IMR-90 (cell line): ENCODE data around the gene CNTNAP3B. TPM values are rescaled to one million over a fixed set of nuclear protein-coding genes. Genes with fewer than 3 reads are reported as not detected.
"Not testable (repeated sequence)": the region's sequence is repeated elsewhere in the genome, so short reads cannot be mapped to it uniquely, and the experiment has no call there.

ENCODE experiments used
- ATAC-seq: fragments of 200-7000 bp; cut with Tn5 transposase; 2 replicates; pipeline ENCODE4 v1.9.1; 2020; ENCODE audit warnings: low read depth, mild to moderate bottlenecking, moderate library complexity
- BruUV-seq: library from RNA; stranded (reverse); fragments of 400-500 nt; replicated peaks from 2 replicates; lab custom pipeline; 2021; lab: Mats Ljungman, UMichigan
- CTCF ChIA-PET: fragments of 300-600 bp; formaldehyde crosslinking; extraction: SDS; loops from one replicate; lab custom pipeline; 2021; ENCODE audit warnings: antibody characterized with exemption; lab: Yijun Ruan, JAX
- POLR2A ChIA-PET: fragments of 300-600 bp; sonication (Branson Sonifier 250); formaldehyde crosslinking; loops from one replicate; lab custom pipeline; 2022; ENCODE audit warnings: antibody characterized with exemption; ENCODE audit not compliant: unreplicated experiment; lab: Charles Lee
- DNase-seq: peaks from one replicate; pipeline ENCODE4 v3.0.0; 2013
- H2AFZ ChIP-seq: replicated peaks from 2 replicates; pipeline ENCODE3; 2013; ENCODE audit warnings: low read length, mild to moderate bottlenecking; ENCODE audit not compliant: poor library complexity
- H2AK5ac ChIP-seq: 2 replicates; pipeline ENCODE4 v1.6.1; 2013; ENCODE audit warnings: low read depth, low read length, inconsistent platforms
- H2AK9ac ChIP-seq: replicated peaks from 2 replicates; pipeline ENCODE3; 2013; ENCODE audit warnings: mild to moderate bottlenecking, low read depth, low read length, moderate library complexity; ENCODE audit not compliant: poor library complexity
- H2BK120ac ChIP-seq: 2 replicates; pipeline ENCODE4 v1.6.1; 2013; ENCODE audit warnings: low read depth, low read length, inconsistent platforms
- H2BK15ac ChIP-seq: 3 replicates; pipeline ENCODE4 v1.6.1; 2013; ENCODE audit warnings: low read depth, low read length, inconsistent platforms
- H2BK20ac ChIP-seq: 2 replicates; pipeline ENCODE4 v1.6.1; 2013; ENCODE audit warnings: low read depth, mild to moderate bottlenecking, inconsistent platforms, low read length, moderate library complexity
- H2BK5ac ChIP-seq: 2 replicates; pipeline ENCODE4 v1.6.1; 2013; ENCODE audit warnings: mild to moderate bottlenecking, low read depth, low read length, inconsistent platforms; ENCODE audit not compliant: poor library complexity, severe bottlenecking
- H3K14ac ChIP-seq: replicated peaks from 2 replicates; pipeline ENCODE4 v1.6.1; 2013; ENCODE audit warnings: low read depth, low read length, inconsistent platforms
- H3K18ac ChIP-seq: 2 replicates; pipeline ENCODE4 v1.6.1; 2013; ENCODE audit warnings: low read depth, low read length, control low read depth
- H3K23ac ChIP-seq: 2 replicates; pipeline ENCODE4 v1.6.1; 2013; ENCODE audit warnings: low read depth, low read length, inconsistent platforms
- H3K27ac ChIP-seq: 2 replicates; pipeline ENCODE4 v1.5.1; 2013; ENCODE audit warnings: mild to moderate bottlenecking, control low read depth, low read length; ENCODE audit not compliant: insufficient read depth
- H3K27me3 ChIP-seq: 2 replicates; pipeline ENCODE4 v1.6.1; 2013; ENCODE audit warnings: low read length; ENCODE audit not compliant: control insufficient read depth, insufficient read depth
- H3K36me3 ChIP-seq: 2 replicates; pipeline ENCODE4 v1.6.1; 2013; ENCODE audit warnings: low read length, mixed read lengths; ENCODE audit not compliant: control insufficient read depth, insufficient read depth
- H3K4ac ChIP-seq: 2 replicates; pipeline ENCODE4 v1.6.1; 2013; ENCODE audit warnings: low read depth, low read length, inconsistent platforms
- H3K4me1 ChIP-seq: 2 replicates; pipeline ENCODE4 v1.6.1; 2013; ENCODE audit warnings: low read length, mixed read lengths; ENCODE audit not compliant: control insufficient read depth, insufficient read depth
- H3K4me2 ChIP-seq: 2 replicates; pipeline ENCODE4 v1.6.1; 2013; ENCODE audit warnings: low read depth, mild to moderate bottlenecking, control low read depth, low read length, moderate library complexity
- H3K4me3 ChIP-seq: 2 replicates; pipeline ENCODE4 v1.5.1; 2013; ENCODE audit warnings: low read depth, mild to moderate bottlenecking, control low read depth, low read length, moderate library complexity; ENCODE audit not compliant: insufficient read depth
- H3K56ac ChIP-seq: 2 replicates; pipeline ENCODE4 v1.6.1; 2013; ENCODE audit warnings: low read length, inconsistent platforms; ENCODE audit not compliant: insufficient read depth; ENCODE audit errors: extremely low read depth
- H3K79me1 ChIP-seq, 2 experiments: 2 replicates each; pipeline ENCODE4 v1.6.1; 2013; ENCODE audit warnings: low read length in 2 of 2, inconsistent platforms in 1 of 2, low read depth in 1 of 2
- H3K9ac ChIP-seq: 2 replicates; pipeline ENCODE4 v1.6.1; 2013; ENCODE audit warnings: low read depth, low read length, control low read depth
- H3K9me1 ChIP-seq: 2 replicates; pipeline ENCODE4 v1.6.1; 2013; ENCODE audit warnings: low read length, inconsistent platforms; ENCODE audit not compliant: insufficient read depth
- H3K9me3 ChIP-seq: 2 replicates; pipeline ENCODE4 v1.6.1; 2013; ENCODE audit warnings: low read length; ENCODE audit not compliant: control insufficient read depth, insufficient read depth
- H4K20me1 ChIP-seq: 2 replicates; pipeline ENCODE4 v1.6.1; 2013; ENCODE audit warnings: low read length, inconsistent platforms; ENCODE audit not compliant: insufficient read depth
- H4K5ac ChIP-seq: 2 replicates; pipeline ENCODE4 v1.6.1; 2013; ENCODE audit warnings: mild to moderate bottlenecking, low read depth, low read length, control low read depth
- H4K8ac ChIP-seq, 2 experiments: 2 replicates each; pipeline ENCODE4 v1.6.1; 2013; ENCODE audit warnings: low read depth in 2 of 2, low read length in 2 of 2, control low read depth in 1 of 2, inconsistent platforms in 1 of 2
- H4K91ac ChIP-seq: 2 replicates; pipeline ENCODE4 v1.6.1; 2013; ENCODE audit warnings: low read depth, low read length, inconsistent platforms; ENCODE audit not compliant: insufficient read depth
- WGBS, 2 experiments: methylation state at CpG; one replicate each; pipeline versions ENCODE4 v1.1.5 to v1.1.7; 2013; ENCODE audit warnings: missing lambda C conversion rate in 2 of 2; ENCODE audit not compliant: insufficient read length in 1 of 2; ENCODE audit errors: extremely low coverage in 2 of 2; 5-methylcytosine and 5-hydroxymethylcytosine counted together
- dilution Hi-C: fragments of 300-500 bp; cut with HindIII; formaldehyde crosslinking; loops from one replicate; pipeline ENCODE4 v1.14.3; 2018; ENCODE audit warnings: low sequenced_read_pairs; ENCODE audit not compliant: unreplicated experiment
- in situ Hi-C: fragments of 300-500 bp; cut with MboI; formaldehyde crosslinking; loops from 3 replicates; pipeline ENCODE4 v1.14.3; 2019; ENCODE audit warnings: low sequenced_read_pairs, inconsistent platforms, mixed read lengths
- intact Hi-C: fragments of 100-400 bp; cut with micrococcal nuclease; formaldehyde crosslinking; loops from 2 replicates; pipeline ENCODE4 v1.10.0; 2022
- polyA plus RNA-seq, 3 experiments: library from polyadenylated mRNA; depleted of rRNA; stranded (reverse); fragments of >200 nt; gene quantifications; 2 replicates each; pipeline ENCODE4 v1.2.3, GENCODE V29; 2012; ENCODE audit warnings: low replicate concordance in 1 of 3
- total RNA-seq: library from RNA; depleted of rRNA; stranded (reverse); fragments of >200 nt; gene quantifications from 2 replicates; pipeline ENCODE4 v1.2.3, GENCODE V29; 2012

Gene CNTNAP3B
- total and polyA plus RNA-seq, 2 of the 4 experiments (the other 2 are of a cell fraction), result 1.4 to 2.1 TPM

- H3K4me2 ChIP-seq, CTCF ChIA-PET, H3K4me1 ChIP-seq, H4K8ac ChIP-seq, in situ Hi-C loops, H3K27me3 ChIP-seq, dilution Hi-C loops, H2AFZ ChIP-seq, H2BK20ac ChIP-seq, POLR2A ChIA-PET, intact Hi-C loops, H3K27ac ChIP-seq, H2AK9ac ChIP-seq, H2BK5ac ChIP-seq, H3K9me1 ChIP-seq, H3K9ac ChIP-seq, H4K5ac ChIP-seq, H3K79me1 ChIP-seq, H3K18ac ChIP-seq, H3K9me3 ChIP-seq, H3K36me3 ChIP-seq, H2AK5ac ChIP-seq, H3K4ac ChIP-seq, H3K56ac ChIP-seq, H2BK15ac ChIP-seq, H2BK120ac ChIP-seq, ATAC-seq, H4K20me1 ChIP-seq, H3K23ac ChIP-seq, BruUV-seq, H3K14ac ChIP-seq, H4K91ac ChIP-seq, DNase-seq, H3K4me3 ChIP-seq: not testable (repeated sequence)
- no CpG with 5 or more reads among the region's 9 CpGs for WGBS, 2 experiments
These were observed 33.3 kb downstream of the CNTNAP3B start for GRCh38 chr9:42095929-42096328.

DNA sequence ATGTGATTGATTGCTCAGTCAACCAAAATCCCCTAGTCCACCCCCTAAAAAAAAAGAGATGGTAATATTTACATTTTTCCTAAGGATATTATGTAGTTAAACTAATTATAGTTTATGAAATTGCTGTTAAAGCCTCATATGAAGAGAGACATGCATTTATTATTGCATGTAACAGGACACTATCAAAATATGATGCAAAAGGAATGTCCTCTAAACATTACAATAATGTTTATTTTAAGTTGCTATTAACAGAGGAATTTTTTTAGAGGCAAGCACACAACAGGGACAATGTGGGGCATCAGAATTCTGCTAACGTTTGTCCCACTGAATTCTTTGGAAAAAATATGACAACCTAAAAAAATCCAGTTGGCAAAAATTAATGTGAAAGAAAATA is 44.7 kb downstream of the CNTNAP3B start:
- POLR2A ChIA-PET, H3K56ac ChIP-seq, CTCF ChIA-PET, H2BK20ac ChIP-seq, H3K18ac ChIP-seq, H2BK15ac ChIP-seq, H3K27me3 ChIP-seq, H3K9ac ChIP-seq, H3K36me3 ChIP-seq, H3K4me3 ChIP-seq, H3K27ac ChIP-seq, ATAC-seq, H3K14ac ChIP-seq, H2AK5ac ChIP-seq, H3K4me1 ChIP-seq, H4K8ac ChIP-seq, intact Hi-C loops, in situ Hi-C loops, H2AFZ ChIP-seq, BruUV-seq, H2AK9ac ChIP-seq, DNase-seq, dilution Hi-C loops, H3K9me3 ChIP-seq, H2BK5ac ChIP-seq, H4K20me1 ChIP-seq, H3K4ac ChIP-seq, H3K79me1 ChIP-seq, H3K23ac ChIP-seq, H3K4me2 ChIP-seq, H4K91ac ChIP-seq, H2BK120ac ChIP-seq, H3K9me1 ChIP-seq, H4K5ac ChIP-seq: not testable (repeated sequence)
- no CpG with 5 or more reads among the region's 1 CpG for WGBS, 2 experiments
